Testis (tissue), 3 donors: Measurements from ENCODE around the gene LRRFIP2. TPM values are rescaled to one million over a fixed set of nuclear protein-coding genes. Genes with fewer than 3 reads are reported as not detected.
"Not testable (repeated sequence)": the region's sequence is repeated elsewhere in the genome, so short reads cannot be mapped to it uniquely, and the experiment has no call there.

Source experiments
- DNase-seq: peaks from one replicate; pipeline ENCODE4 v3.0.0-alpha.2; 2019
- H3K27ac ChIP-seq, 2 donors: fragments of 200-600 bp; sonication (generic); one replicate each; pipeline ENCODE4 v1.5.1; 2019
- H3K27me3 ChIP-seq: fragments of 200-600 bp; sonication (generic); one replicate; pipeline ENCODE4 v1.5.1; 2019
- H3K36me3 ChIP-seq: fragments of 200-600 bp; sonication (generic); one replicate; pipeline ENCODE4 v1.5.1; 2017; ENCODE audit warnings: low read depth; ENCODE audit errors: missing control alignments
- H3K4me1 ChIP-seq: fragments of 200-600 bp; sonication (generic); one replicate; pipeline ENCODE4 v1.5.1; 2019
- H3K4me3 ChIP-seq, 2 donors: fragments of 200-600 bp; sonication (generic); one replicate each; pipeline ENCODE4 v1.5.1; 2017 to 2019
- H3K9me3 ChIP-seq: fragments of 200-600 bp; sonication (generic); one replicate; pipeline ENCODE4 v1.5.1; 2017
- CTCF ChIP-seq, 3 experiments: fragments of 450-650 bp in 2 of 3; fragments of 200-600 bp in 1 of 3; sonication (generic) in 1 of 3; IDR thresholded peaks; one replicate each; pipeline ENCODE4 v1.5.1; 2016 to 2019; ENCODE audit warnings: antibody characterized with exemption in 3 of 3, mild to moderate bottlenecking in 2 of 3, moderate library complexity in 1 of 3
- POLR2A ChIP-seq: fragments of 450-650 bp; IDR thresholded peaks from one replicate; pipeline ENCODE4 v1.6.1; 2017; ENCODE audit warnings: antibody characterized with exemption, mild to moderate bottlenecking, moderate library complexity
- WGBS, 2 donors: methylation state at CpG; one replicate each; pipeline ENCODE4 v1.1.5; 2018; 5-methylcytosine and 5-hydroxymethylcytosine counted together
- intact Hi-C: fragments of 100-400 bp; cut with DNase I; formaldehyde crosslinking; loops from one replicate; pipeline ENCODE4 v1.15.1; 2023; ENCODE audit warnings: low total_unique reads
- polyA plus RNA-seq: library from polyadenylated mRNA; stranded (reverse); fragments of 350-450 nt; fragmentation: Illumina TruSeq; extraction: RNeasy Lipid Tissue Mini Kit (QIAGEN cat#74804); gene quantifications from one replicate; pipeline ENCODE4 v1.2.3, GENCODE V29; 2014; ENCODE audit warnings: low read depth, low replicate concordance; ENCODE audit not compliant: insufficient read depth
- total RNA-seq, 2 donors: library from RNA; depleted of rRNA; stranded (reverse); fragments of >200 nt; gene quantifications; one replicate each; pipeline ENCODE4 v1.2.3, GENCODE V29; 2016

Gene LRRFIP2
- total and polyA plus RNA-seq, 3 donors from 2014 or later, result 86.2 to 115 (median 114) TPM

- Histone ChIP-seq H3K4me1 (no peaks in the 10 kb centered on the region), H3K27ac (no peak overlapping the region), H3K27me3 (no peaks in the 10 kb centered on the region), H3K9me3 (no peaks in the 10 kb centered on the region), H3K4me3 (no peak overlapping the region), H3K36me3 (no peaks in the 10 kb centered on the region)
- intact Hi-C loops, result no loop called here
- no peak for DNase-seq
- WGBS, 2 donors, result 93% methylated on average over 3 of the region's 3 CpGs
- TF ChIP-seq POLR2A, result no peak
- TF ChIP-seq CTCF (IDR thresholded peaks at IDR 0.05), result no peak
These were observed 106.8 kb downstream of the LRRFIP2 start for GRCh38 chr3:37067577-37067976.

DNA sequence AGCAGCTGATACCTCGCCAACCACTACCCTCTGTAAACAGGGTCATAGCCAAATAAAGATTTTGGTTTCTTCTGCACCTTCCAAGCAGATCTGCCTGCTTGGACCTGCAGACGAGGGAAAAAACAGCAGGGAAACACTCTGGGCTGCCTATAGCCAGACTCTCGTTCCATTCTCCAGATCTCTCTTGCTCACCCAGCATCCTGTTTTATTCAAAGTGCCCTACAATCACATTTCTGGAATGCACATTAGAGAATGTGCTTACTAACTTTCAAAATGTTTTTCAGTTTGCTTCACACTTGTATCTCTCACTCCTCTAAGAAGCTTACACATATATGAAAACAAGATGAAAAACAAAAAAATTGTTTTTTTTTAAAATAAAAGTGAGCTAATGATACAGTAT is 109.6 kb downstream of the LRRFIP2 start:
- Histone ChIP-seq H3K4me3 (no peak overlapping the region), H3K27ac (no peak overlapping the region), H3K9me3 (no peaks in the 10 kb centered on the region), H3K27me3 (no peaks in the 10 kb centered on the region), H3K4me1 (no peaks in the 10 kb centered on the region), H3K36me3 (no peaks in the 10 kb centered on the region)
- no peak for DNase-seq
- intact Hi-C loops, result no loop called here
- TF ChIP-seq POLR2A (no peak), CTCF (IDR thresholded peaks at IDR 0.05) (no peak)
- 93 to 95% methylated on average over 3 of the region's 3 CpGs for WGBS, 2 donors

- TF ChIP-seq CTCF (IDR thresholded peaks at IDR 0.05) (no peak), POLR2A (no peak)
- no peaks in the 10 kb centered on the region for H3K36me3 ChIP-seq
- H3K4me3 ChIP-seq, result no peak overlapping the region
- no peak overlapping the region for H3K27ac ChIP-seq
- WGBS, 2 donors, result 89 to 97% methylated on average over 5 of the region's 5 CpGs
- H3K9me3 ChIP-seq, result no peaks in the 10 kb centered on the region
- no peak for DNase-seq
- intact Hi-C loops, result no loop called here
- no peaks in the 10 kb centered on the region for H3K27me3 ChIP-seq
- H3K4me1 ChIP-seq, result no peaks in the 10 kb centered on the region
These were observed 116.3 kb downstream of the LRRFIP2 start for GRCh38 chr3:37058117-37058516.

DNA sequence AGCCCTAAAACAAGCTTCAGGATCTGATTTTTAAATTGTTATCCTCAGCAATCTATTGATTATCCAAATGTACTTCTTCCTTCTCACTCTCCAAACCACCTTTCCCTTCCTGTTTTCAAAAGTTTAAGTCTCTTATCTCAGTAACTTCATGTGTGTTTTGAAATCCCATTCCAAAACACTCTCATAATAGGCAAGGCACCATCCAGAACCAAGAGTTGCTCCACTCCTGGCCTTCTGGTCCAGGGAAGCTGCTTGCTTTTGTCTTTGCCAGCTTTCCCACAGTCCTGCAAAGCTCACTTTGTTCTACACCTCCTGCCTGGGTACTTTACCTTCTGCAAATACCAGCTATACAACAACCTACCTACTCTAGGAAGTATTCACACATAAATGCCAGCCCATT is 117.6 kb downstream of the LRRFIP2 start:
- DNase-seq, result no peak
- no peak overlapping the region for H3K27ac ChIP-seq
- TF ChIP-seq CTCF (IDR thresholded peaks at IDR 0.05) (no peak), POLR2A (no peak)
- no peaks in the 10 kb centered on the region for H3K4me1 ChIP-seq
- intact Hi-C loops, result no loop called here
- no peaks in the 10 kb centered on the region for H3K27me3 ChIP-seq
- H3K4me3 ChIP-seq, result no peak overlapping the region
- H3K36me3 ChIP-seq, result no peaks in the 10 kb centered on the region
- no peaks in the 10 kb centered on the region for H3K9me3 ChIP-seq

- H3K4me1 ChIP-seq, DNase-seq, intact Hi-C loops, H3K4me3 ChIP-seq, H3K36me3 ChIP-seq, H3K9me3 ChIP-seq, H3K27me3 ChIP-seq: not testable (repeated sequence)
- WGBS, 2 donors, result 91 to 95% methylated on average over 8 of the region's 8 CpGs
- H3K27ac ChIP-seq, result peak overlapping the region in 1 of 2 donors; percentile 31
These were observed 119.3 kb downstream of the LRRFIP2 start for GRCh38 chr3:37055077-37055476.
